K562 (cell line): ENCODE data around the gene CRYBG1. TPM values are rescaled to one million over a fixed set of nuclear protein-coding genes. Genes with fewer than 3 reads are reported as not detected.

Source experiments
- ATAC-seq: fragments of 200-7000 bp; cut with Tn5 transposase; 3 replicates; pipeline ENCODE4 v1.9.1; 2020; ENCODE audit warnings: moderate library complexity
- BruUV-seq: library from RNA; stranded (reverse); fragments of 400-500 nt; replicated peaks from 2 replicates; lab custom pipeline; 2021; lab: Mats Ljungman, UMichigan
- CTCF ChIA-PET: fragments of 300-600 bp; formaldehyde crosslinking; extraction: SDS; loops from one replicate; lab custom pipeline; 2021; ENCODE audit warnings: low intra/inter-chr PET ratio; lab: Yijun Ruan, JAX
- POLR2A ChIA-PET: fragments of 300-600, 350-650 bp; sonication (Branson Sonifier 250); formaldehyde crosslinking; extraction: SDS; loops from one replicate; lab custom pipeline; 2021; ENCODE audit warnings: antibody characterized with exemption, inconsistent platforms; lab: Yijun Ruan, JAX
- DNase-seq, 4 experiments: peaks; one replicate each; pipeline versions ENCODE4 v3.0.0 to v3.0.0-alpha.2; 2011 to 2018; ENCODE audit warnings: low spot score in 3 of 4, mixed read lengths in 3 of 4; ENCODE audit errors: extremely low read depth in 1 of 4
- FAIRE-seq: peaks from 2 replicates; lab custom pipeline; 2011; peaks lifted over from hg19 to GRCh38; lab: Jason Lieb, UNC
- H2AFZ ChIP-seq: 2 replicates; pipeline ENCODE4 v1.6.0; 2011; ENCODE audit warnings: low read depth, low read length, control low read depth, inconsistent platforms
- H3K27ac ChIP-seq: fragments of 200-600 bp; 3 replicates; pipeline ENCODE4 v1.8.0; 2011; ENCODE audit warnings: low read depth, mild to moderate bottlenecking, control low read depth, inconsistent platforms, low read length, moderate library complexity, mixed read lengths; ENCODE audit errors: extremely low read depth
- H3K27me3 ChIP-seq, 2 experiments: fragments of 300-600 bp in 1 of 2; 2 replicates in 1 of 2; 3 replicates in 1 of 2; pipeline versions ENCODE4 v1.6.0 to v1.8.0; 2011; ENCODE audit warnings: inconsistent platforms in 2 of 2, low read length in 2 of 2, mild to moderate bottlenecking in 1 of 2, mixed read lengths in 1 of 2, moderate library complexity in 1 of 2; ENCODE audit not compliant: control insufficient read depth in 2 of 2, insufficient read depth in 2 of 2
- H3K36me3 ChIP-seq: fragments of 300-600 bp; 3 replicates; pipeline ENCODE4 v1.8.0; 2011; ENCODE audit warnings: mild to moderate bottlenecking, low read length, inconsistent platforms; ENCODE audit not compliant: control insufficient read depth, insufficient read depth
- H3K4me1 ChIP-seq, 2 experiments: fragments of 200-600 bp in 1 of 2; replicated peaks in 1 of 2; 2 replicates in 1 of 2; 3 replicates in 1 of 2; pipeline versions ENCODE4 v1.5.1 to v1.8.0; 2011; ENCODE audit warnings: inconsistent platforms in 2 of 2, low read length in 2 of 2, mild to moderate bottlenecking in 1 of 2, mixed read lengths in 1 of 2, moderate library complexity in 1 of 2; ENCODE audit not compliant: control insufficient read depth in 2 of 2, insufficient read depth in 2 of 2
- H3K4me2 ChIP-seq: 2 replicates; pipeline ENCODE4 v1.6.1; 2011; ENCODE audit warnings: low read length, control low read depth, inconsistent platforms, mixed read lengths; ENCODE audit not compliant: insufficient read depth
- H3K4me3 ChIP-seq: fragments of 200-600 bp; sonication (generic), shearing (Covaris generic); 2 replicates; pipeline ENCODE4 v1.5.1; 2016; ENCODE audit warnings: control low read depth, inconsistent platforms
- H3K79me2 ChIP-seq: fragments of 200-600 bp; 3 replicates; pipeline ENCODE4 v1.8.0; 2011; ENCODE audit warnings: low read length, inconsistent platforms; ENCODE audit not compliant: control insufficient read depth, insufficient read depth
- H3K9ac ChIP-seq, 2 experiments: 2 replicates each; pipeline versions ENCODE4 v1.6.0 to v1.6.1; 2011; ENCODE audit warnings: low read depth in 2 of 2, low read length in 2 of 2, control low read depth in 1 of 2, inconsistent platforms in 1 of 2, mild to moderate bottlenecking in 1 of 2, mixed read lengths in 1 of 2; ENCODE audit not compliant: insufficient read depth in 1 of 2
- H3K9me1 ChIP-seq: one replicate; pipeline ENCODE4 v1.6.0; 2011; ENCODE audit warnings: inconsistent platforms, mild to moderate bottlenecking, low read length, moderate library complexity; ENCODE audit not compliant: control insufficient read depth, insufficient read depth
- H3K9me3 ChIP-seq: replicated peaks from 2 replicates; pipeline ENCODE4 v1.5.1; 2011; ENCODE audit warnings: low read depth, low read length, inconsistent platforms; ENCODE audit not compliant: control insufficient read depth, insufficient read depth
- H4K20me1 ChIP-seq: replicated peaks from 2 replicates; pipeline ENCODE4 v1.6.1; 2011; ENCODE audit warnings: low read length, inconsistent platforms, mixed read lengths; ENCODE audit not compliant: control insufficient read depth, insufficient read depth
- CREB1 ChIP-seq, 2 experiments: sonication (generic) in 1 of 2; formaldehyde crosslinking in 1 of 2; IDR thresholded peaks; 2 replicates each; pipeline versions ENCODE4 v1.6.1 to v1.8.0; 2012 to 2022; ENCODE audit warnings: inconsistent platforms in 1 of 2, mild to moderate bottlenecking in 1 of 2, missing genetic modification reagents in 1 of 2, moderate library complexity in 1 of 2
- CREBBP ChIP-seq: IDR thresholded peaks from one replicate; pipeline ENCODE4 v1.6.1; 2012; ENCODE audit warnings: low read depth, mild to moderate bottlenecking, control low read depth, inconsistent platforms, low read length
- EP400 ChIP-seq: fragments of 450-650 bp; IDR thresholded peaks from 2 replicates; pipeline ENCODE4 v1.6.1; 2017; ENCODE audit warnings: antibody characterized with exemption, mild to moderate bottlenecking, moderate library complexity
- FOXM1 ChIP-seq, 2 experiments: fragments of 450-650 bp in 1 of 2; sonication (generic) in 1 of 2; formaldehyde crosslinking in 1 of 2; IDR thresholded peaks; 2 replicates each; pipeline versions ENCODE4 v1.6.1 to v1.9.0; 2017 to 2022; ENCODE audit warnings: low read depth in 2 of 2, mild to moderate bottlenecking in 2 of 2, missing genetic modification reagents in 1 of 2, moderate library complexity in 1 of 2
- HSF4 ChIP-seq: fragments of 250-450 bp; sonication (Bioruptor Pico); IDR thresholded peaks from 2 replicates; pipeline ENCODE4 v2.1.2; 2022; ENCODE audit warnings: mild to moderate bottlenecking, moderate library complexity, borderline replicate concordance
- SRSF1 ChIP-seq: fragments of 200-400 bp; formaldehyde crosslinking; IDR thresholded peaks from 2 replicates; pipeline ENCODE4 v1.6.1; 2017; ENCODE audit warnings: mild to moderate bottlenecking, low read depth, low read length, moderate library complexity
- TBP ChIP-seq: optimal IDR thresholded peaks from 2 replicates; pipeline ENCODE3; 2011; ENCODE audit warnings: low read depth, low read length, improper control_type of control experiment
- TRIM24 ChIP-seq, 2 experiments: fragments of 450-650 bp; IDR thresholded peaks; 2 replicates each; pipeline ENCODE4 v1.6.1; 2016
- ZNF589 ChIP-seq: fragments of 200-800 bp; sonication (Bioruptor generic); IDR thresholded peaks from 2 replicates; pipeline ENCODE4 v1.6.1; 2016; ENCODE audit warnings: low read depth, missing genetic modification characterization, missing compliant biosample characterization
- ZNF695 ChIP-seq: fragments of 450-650 bp; formaldehyde crosslinking; IDR thresholded peaks from 2 replicates; pipeline ENCODE4 v1.4.0; 2020; ENCODE audit warnings: mild to moderate bottlenecking, moderate library complexity
- WGBS: fragments of 100-300 bp; shearing (Covaris generic); methylation state at CpG from one replicate; pipeline ENCODE4 v1.1.6; 2016; ENCODE audit warnings: low coverage, mixed read lengths; ENCODE audit not compliant: insufficient coverage; ENCODE audit errors: missing lambda C conversion rate; 5-methylcytosine and 5-hydroxymethylcytosine counted together
- in situ Hi-C: fragments of 300-500 bp; cut with MboI; formaldehyde crosslinking; loops from 4 replicates; pipeline ENCODE4 v1.15.0; 2018; ENCODE audit warnings: inconsistent platforms, mixed read lengths
- intact Hi-C: fragments of 100-400 bp; cut with micrococcal nuclease; formaldehyde crosslinking; loops from 2 replicates; pipeline ENCODE4 v1.14.2; 2022
- polyA plus RNA-seq, 8 experiments: library from polyadenylated mRNA; depleted of rRNA in 4 of 8; stranded (reverse) in 5 of 8; unstranded in 3 of 8; fragments of >200 nt; fragmentation: Nextera tagmentation in 2 of 8; fragmentation: Illumina TruSeq in 1 of 8; extraction: Ambion mirVana in 2 of 8; extraction: Trizol in 1 of 8; gene quantifications; 2 replicates each; pipeline versions ENCODE4 v1.2.1 to v1.2.3, GENCODE V29; 2011 to 2014; ENCODE audit warnings: inconsistent platforms in 1 of 8, missing spikeins in 1 of 8
- total RNA-seq, 7 experiments: library from RNA; depleted of rRNA in 6 of 7; stranded (reverse); fragments of >200 nt in 6 of 7; fragmentation: Illumina TruSeq in 2 of 7; extraction: Trizol in 2 of 7; gene quantifications; 2 replicates each; pipeline versions ENCODE4 v1.2.1 to v1.2.3, GENCODE V29; 2011 to 2021; ENCODE audit warnings: low replicate concordance in 1 of 7
- TF ChIP-seq, protein P1 (sequence below): sonication (generic); formaldehyde crosslinking; IDR thresholded peaks from 2 replicates; pipeline ENCODE4 v1.8.0; 2023; ENCODE audit warnings: mild to moderate bottlenecking, missing genetic modification reagents
- TF ChIP-seq, protein P2 (sequence below): fragments of 250-450 bp; sonication (Bioruptor Pico); IDR thresholded peaks from 2 replicates; pipeline ENCODE4 v1.8.0; 2021; ENCODE audit warnings: moderate library complexity, mild to moderate bottlenecking, inconsistent platforms
- TF ChIP-seq, protein P3 (sequence below): fragments of 250-450 bp; sonication (Bioruptor Pico); IDR thresholded peaks from 2 replicates; pipeline ENCODE4 v1.5.0; 2022; ENCODE audit warnings: mild to moderate bottlenecking
- TF ChIP-seq, protein P4 (sequence below): fragments of 450-650 bp; IDR thresholded peaks from one replicate; pipeline ENCODE4 v1.6.1; 2018; ENCODE audit warnings: mild to moderate bottlenecking, moderate library complexity; ENCODE audit not compliant: partially characterized antibody

Gene CRYBG1
- total and polyA plus RNA-seq, 9 of the 15 experiments (the other 6 are each of a cell fraction or from before 2014, with no cell fraction given), result 0.07 to 0.47 (median 0.11) TPM

DNA sequence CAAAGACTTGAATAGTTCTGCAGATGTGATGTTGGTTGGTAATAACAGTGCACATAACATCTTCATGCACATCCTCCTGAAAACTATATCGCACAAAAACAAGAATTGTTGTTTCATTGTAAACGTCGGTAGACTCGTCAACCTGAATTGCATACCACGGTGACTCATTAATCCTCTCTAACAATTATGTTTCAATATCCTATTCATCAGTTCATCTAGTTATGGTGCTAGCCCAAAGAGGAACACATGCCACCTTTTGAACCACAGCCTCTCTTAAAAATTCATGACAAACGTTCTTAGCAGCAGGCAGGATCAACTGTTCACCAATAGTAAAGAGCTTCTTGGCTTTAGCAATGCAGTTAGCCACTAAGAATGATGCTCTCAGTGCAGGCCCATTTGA, 25.0 kb downstream of the CRYBG1 start:
- H3K4me2 ChIP-seq, result no peak overlapping the region
- H3K36me3 ChIP-seq, result no peaks in the 10 kb centered on the region
- DNase-seq (no peak), FAIRE-seq (no peak), ATAC-seq (no peak)
- H2AFZ ChIP-seq, result no peak overlapping the region
- no TSS peak for BruUV-seq
- H3K79me2 ChIP-seq, result no peaks in the 10 kb centered on the region
- H3K4me1 ChIP-seq, result no peaks in the 10 kb centered on the region
- no peaks in the 10 kb centered on the region; a peak in 1 of 5 replicates for H3K27me3 ChIP-seq
- H3K9me1 ChIP-seq, result no peaks in the 10 kb centered on the region
- ChIA-PET POLR2A (no interaction called here), CTCF (no interaction called here)
- H3K4me3 ChIP-seq, result no peak overlapping the region
- WGBS, result 0% methylated on average over 6 of the region's 6 CpGs
- H4K20me1 ChIP-seq, result no peaks in the 10 kb centered on the region
- H3K9ac ChIP-seq, result no peak overlapping the region
- in situ Hi-C loops, result no loop called here
- no peak overlapping the region for H3K27ac ChIP-seq
- no peaks in the 10 kb centered on the region for H3K9me3 ChIP-seq
- intact Hi-C loops, result no loop called here
- TF ChIP-seq EP400, result no peak
- TF ChIP-seq CREBBP, result no peak
- no peak for TF ChIP-seq HSF4 (CRISPR knock-in tag)
- no peak for TF ChIP-seq TRIM24 (IDR thresholded peaks at IDR 0.05)
- TF ChIP-seq SRSF1, result no peak
- TF ChIP-seq, protein P1, sequence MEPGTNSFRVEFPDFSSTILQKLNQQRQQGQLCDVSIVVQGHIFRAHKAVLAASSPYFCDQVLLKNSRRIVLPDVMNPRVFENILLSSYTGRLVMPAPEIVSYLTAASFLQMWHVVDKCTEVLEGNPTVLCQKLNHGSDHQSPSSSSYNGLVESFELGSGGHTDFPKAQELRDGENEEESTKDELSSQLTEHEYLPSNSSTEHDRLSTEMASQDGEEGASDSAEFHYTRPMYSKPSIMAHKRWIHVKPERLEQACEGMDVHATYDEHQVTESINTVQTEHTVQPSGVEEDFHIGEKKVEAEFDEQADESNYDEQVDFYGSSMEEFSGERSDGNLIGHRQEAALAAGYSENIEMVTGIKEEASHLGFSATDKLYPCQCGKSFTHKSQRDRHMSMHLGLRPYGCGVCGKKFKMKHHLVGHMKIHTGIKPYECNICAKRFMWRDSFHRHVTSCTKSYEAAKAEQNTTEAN, result no peak
- TF ChIP-seq CREB1 (IDR thresholded peaks at IDR 0.05), result no peak
- TF ChIP-seq CREB1 (CRISPR knock-in tag; IDR thresholded peaks at IDR 0.05), result no peak
- TF ChIP-seq, protein P2, sequence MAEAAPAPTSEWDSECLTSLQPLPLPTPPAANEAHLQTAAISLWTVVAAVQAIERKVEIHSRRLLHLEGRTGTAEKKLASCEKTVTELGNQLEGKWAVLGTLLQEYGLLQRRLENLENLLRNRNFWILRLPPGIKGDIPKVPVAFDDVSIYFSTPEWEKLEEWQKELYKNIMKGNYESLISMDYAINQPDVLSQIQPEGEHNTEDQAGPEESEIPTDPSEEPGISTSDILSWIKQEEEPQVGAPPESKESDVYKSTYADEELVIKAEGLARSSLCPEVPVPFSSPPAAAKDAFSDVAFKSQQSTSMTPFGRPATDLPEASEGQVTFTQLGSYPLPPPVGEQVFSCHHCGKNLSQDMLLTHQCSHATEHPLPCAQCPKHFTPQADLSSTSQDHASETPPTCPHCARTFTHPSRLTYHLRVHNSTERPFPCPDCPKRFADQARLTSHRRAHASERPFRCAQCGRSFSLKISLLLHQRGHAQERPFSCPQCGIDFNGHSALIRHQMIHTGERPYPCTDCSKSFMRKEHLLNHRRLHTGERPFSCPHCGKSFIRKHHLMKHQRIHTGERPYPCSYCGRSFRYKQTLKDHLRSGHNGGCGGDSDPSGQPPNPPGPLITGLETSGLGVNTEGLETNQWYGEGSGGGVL (CRISPR knock-in tag), result no peak
- no peak for TF ChIP-seq TBP
- TF ChIP-seq ZNF589 (CRISPR knock-in tag), result no peak
- TF ChIP-seq ZNF695 (CRISPR knock-in tag), result no peak
- TF ChIP-seq FOXM1 (IDR thresholded peaks at IDR 0.05; ENCODE audit: low read depth), result no peak
- no peak for TF ChIP-seq FOXM1 (CRISPR knock-in tag; IDR thresholded peaks at IDR 0.05; ENCODE audit: low read depth)
- TF ChIP-seq, protein P3, sequence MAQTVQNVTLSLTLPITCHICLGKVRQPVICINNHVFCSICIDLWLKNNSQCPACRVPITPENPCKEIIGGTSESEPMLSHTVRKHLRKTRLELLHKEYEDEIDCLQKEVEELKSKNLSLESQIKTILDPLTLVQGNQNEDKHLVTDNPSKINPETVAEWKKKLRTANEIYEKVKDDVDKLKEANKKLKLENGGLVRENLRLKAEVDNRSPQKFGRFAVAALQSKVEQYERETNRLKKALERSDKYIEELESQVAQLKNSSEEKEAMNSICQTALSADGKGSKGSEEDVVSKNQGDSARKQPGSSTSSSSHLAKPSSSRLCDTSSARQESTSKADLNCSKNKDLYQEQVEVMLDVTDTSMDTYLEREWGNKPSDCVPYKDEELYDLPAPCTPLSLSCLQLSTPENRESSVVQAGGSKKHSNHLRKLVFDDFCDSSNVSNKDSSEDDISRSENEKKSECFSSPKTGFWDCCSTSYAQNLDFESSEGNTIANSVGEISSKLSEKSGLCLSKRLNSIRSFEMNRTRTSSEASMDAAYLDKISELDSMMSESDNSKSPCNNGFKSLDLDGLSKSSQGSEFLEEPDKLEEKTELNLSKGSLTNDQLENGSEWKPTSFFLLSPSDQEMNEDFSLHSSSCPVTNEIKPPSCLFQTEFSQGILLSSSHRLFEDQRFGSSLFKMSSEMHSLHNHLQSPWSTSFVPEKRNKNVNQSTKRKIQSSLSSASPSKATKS (CRISPR knock-in tag), result no peak
- TF ChIP-seq, protein P4, sequence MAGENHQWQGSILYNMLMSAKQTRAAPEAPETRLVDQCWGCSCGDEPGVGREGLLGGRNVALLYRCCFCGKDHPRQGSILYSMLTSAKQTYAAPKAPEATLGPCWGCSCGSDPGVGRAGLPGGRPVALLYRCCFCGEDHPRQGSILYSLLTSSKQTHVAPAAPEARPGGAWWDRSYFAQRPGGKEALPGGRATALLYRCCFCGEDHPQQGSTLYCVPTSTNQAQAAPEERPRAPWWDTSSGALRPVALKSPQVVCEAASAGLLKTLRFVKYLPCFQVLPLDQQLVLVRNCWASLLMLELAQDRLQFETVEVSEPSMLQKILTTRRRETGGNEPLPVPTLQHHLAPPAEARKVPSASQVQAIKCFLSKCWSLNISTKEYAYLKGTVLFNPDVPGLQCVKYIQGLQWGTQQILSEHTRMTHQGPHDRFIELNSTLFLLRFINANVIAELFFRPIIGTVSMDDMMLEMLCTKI, result no peak
